ENCODE measurements around the gene MIF4GD. TPM values are rescaled to one million over a fixed set of nuclear protein-coding genes. Genes with fewer than 3 reads are reported as not detected.
A peak's percentile ranks its signal among the peaks of the same experiment; 100 is the strongest.
"Not testable (repeated sequence)": the region's sequence is repeated elsewhere in the genome, so short reads cannot be mapped to it uniquely, and the experiment has no call there.

MIF4GD gene, protein sequence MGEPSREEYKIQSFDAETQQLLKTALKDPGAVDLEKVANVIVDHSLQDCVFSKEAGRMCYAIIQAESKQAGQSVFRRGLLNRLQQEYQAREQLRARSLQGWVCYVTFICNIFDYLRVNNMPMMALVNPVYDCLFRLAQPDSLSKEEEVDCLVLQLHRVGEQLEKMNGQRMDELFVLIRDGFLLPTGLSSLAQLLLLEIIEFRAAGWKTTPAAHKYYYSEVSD
- total RNA-seq (ENCODE audit: insufficient read depth, low replicate concordance): 2.9 TPM

DNA sequence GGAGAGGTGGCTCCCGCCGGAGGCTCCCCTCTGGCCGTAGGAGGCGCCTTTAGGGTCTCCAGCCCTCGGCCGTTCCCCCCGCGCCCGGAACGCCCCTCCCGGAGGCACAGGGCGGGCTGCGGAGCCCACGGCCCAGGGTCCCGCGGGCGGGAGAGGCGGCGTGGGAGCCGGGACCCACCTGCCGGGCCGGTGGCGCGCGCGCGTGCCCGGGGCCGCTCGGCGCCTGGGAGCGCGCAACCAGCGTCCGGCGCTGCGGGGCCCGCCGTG is at the start of gene MIF4GD:
TSS of gene MIF4GD (minus strand) at position 266 of the 267 bp plus-strand sequence. CDS start 1,036 bp downstream, outside the sequence.
- no peak for DNase-seq (ENCODE audit: low spot score)

DNA sequence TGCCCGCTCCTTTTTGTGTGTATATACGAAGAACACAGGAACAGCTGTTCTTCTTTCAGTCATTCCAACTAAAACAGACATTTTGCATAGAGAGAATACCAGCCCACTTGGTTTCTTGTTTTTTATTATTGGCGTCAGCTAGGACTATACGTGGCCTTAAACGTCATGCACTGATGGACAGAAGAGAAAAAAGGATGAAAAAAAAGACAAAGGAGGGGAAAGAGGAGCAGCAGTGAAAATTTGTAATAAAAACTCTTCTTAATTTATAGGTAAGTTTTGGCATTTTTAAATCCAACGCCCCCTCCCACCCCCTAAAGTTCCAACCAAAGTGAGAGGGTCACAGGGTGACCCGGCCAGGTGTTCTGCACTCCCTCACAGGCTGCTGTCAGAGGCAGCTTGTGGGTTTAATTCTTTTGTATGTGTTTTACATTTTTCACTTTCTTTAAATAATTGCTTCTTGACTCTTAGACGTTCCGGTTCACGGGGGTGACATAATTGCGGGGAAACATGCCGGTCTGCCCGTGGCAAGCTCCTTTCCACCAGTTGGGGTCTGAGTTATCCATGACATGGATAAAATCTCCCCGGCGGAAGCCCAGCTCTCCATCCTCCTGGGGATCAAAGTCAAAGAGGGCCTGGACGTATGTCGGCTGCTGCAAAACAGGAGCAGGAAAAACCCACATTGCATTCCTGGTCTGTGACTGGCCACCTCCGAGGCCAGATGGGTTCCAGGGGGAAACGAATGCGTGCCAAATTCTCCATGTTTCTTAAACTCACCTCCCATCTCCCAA is 49.1 kb upstream of the MIF4GD start:
- DNase-seq (ENCODE audit: low spot score): peak; percentile 28

DNA sequence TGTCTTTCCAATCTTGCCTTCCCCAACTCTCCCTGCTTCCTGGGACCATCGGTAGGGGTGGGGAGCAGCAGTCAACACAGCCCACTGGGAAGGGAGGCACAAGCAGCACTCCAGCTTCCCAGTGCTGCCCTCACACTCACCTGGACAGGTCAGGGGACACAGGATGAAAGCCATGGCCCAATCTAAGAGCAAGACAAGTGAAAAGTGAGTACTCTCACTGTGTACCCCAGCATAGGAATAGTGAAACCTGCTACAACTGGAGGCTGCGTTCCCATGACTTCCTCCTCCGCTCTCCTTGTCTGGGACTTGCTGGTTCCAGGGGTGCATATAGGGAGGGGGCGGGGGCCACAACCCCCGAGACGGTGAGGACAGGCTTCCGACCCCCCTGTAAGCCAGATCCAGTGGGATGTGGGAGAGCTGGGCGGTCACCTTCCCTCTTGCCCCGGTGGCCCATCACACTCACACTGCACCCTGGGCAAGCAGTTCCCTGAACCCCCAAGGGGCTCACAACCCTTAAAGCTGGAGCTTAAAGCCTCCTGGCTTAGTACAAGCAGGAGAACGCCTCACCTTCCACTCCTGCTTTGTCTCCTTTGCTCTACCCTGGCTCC is 47.7 kb upstream of the MIF4GD start:
- no peak for DNase-seq (ENCODE audit: low spot score)

DNA sequence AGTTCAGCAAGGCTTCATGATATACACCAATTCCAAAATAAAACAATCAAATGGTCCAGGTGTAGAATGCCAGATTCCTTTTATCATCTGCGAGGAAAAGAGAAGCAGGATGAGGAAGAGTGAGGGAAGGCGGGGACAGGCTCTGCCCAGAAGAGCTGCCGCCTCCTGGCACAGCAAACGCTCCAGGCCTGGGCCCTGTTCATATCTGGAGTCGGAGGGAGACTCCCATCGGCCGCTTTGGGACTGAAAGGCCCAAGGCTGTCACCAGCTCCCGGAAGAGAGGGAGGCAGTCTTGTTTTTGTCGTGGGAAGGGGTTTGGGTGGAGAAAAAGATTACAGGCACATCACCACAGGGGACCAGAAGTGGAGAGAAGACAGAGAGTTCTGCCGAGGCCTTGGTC is 47.2 kb upstream of the MIF4GD start:
- DNase-seq (ENCODE audit: low spot score): no peak

DNA sequence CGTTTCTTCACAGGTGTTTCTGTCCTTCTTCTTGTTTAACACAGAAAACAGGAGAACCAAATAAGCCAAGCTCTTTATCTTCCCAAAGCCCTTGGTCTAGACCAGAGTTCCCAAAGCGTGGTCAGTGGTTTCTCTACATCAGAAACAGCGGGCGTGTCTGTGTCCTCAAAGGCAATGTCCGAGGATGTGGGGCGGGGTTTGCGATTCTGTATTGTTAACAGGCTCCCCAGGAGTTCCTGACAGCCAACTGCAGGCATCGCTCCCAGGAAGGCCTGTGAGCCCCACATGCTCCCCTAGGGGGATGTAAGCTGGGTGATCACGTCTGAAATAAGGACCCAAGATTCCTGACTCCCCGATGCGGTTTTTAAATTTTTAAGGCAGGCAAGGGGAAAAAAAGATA is 46.6 kb upstream of the MIF4GD start:
- DNase-seq (ENCODE audit: low spot score): no peak

DNA sequence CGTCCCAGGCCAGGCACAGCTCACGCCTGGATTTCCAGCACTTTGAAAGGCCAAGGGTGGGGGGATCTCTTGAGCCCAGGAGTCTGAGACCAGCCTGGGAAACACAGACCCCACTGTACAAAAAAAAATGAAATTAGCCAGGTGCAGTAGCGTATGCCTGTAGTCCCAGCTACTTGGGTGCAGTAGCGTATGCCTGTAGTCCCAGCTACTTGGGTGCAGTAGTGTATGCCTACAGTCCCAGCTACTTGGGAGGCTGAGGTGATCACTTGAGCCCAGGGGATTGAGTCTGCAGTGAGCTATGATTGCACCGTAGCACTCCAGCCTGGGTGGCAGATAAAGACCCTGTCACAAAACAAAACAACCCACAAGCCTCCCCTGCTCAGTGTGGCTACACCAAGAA is 45.2 kb upstream of the MIF4GD start:
- DNase-seq (ENCODE audit: low spot score): no peak

DNA sequence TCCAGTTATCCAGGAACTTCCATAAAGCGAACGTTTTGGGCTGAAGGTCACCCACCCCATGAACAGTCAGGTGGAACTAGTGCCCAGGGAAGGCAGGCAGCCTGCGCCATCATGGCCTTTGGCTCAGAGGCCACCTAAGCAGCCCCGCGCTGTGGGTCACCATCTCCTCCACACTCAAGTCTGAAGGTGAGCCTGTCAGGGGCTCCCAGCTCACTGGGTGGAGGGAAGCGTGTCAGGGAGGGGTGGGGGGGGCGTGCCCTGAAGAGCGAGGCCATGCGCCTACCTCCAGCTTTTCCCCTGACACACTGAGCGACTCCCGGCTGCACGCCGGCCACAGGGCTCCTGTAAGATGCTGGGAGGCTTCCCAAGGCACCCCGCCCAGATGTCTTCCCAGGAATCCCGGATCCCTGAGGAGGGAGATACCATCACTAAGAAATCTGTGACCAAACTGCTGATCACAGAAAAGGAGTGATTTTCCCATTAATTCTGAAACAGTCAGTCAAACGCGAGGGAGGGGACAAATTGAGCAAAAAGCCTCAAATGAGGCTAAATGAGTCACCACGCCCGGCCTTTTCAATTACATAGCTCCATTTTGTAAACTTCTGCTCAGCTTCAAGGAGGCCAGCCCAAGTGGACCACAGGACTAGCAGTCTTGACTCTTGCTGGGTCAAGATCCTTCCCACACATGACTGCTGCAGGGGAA is 44.7 kb upstream of the MIF4GD start:
- no peak for DNase-seq (ENCODE audit: low spot score)

DNA sequence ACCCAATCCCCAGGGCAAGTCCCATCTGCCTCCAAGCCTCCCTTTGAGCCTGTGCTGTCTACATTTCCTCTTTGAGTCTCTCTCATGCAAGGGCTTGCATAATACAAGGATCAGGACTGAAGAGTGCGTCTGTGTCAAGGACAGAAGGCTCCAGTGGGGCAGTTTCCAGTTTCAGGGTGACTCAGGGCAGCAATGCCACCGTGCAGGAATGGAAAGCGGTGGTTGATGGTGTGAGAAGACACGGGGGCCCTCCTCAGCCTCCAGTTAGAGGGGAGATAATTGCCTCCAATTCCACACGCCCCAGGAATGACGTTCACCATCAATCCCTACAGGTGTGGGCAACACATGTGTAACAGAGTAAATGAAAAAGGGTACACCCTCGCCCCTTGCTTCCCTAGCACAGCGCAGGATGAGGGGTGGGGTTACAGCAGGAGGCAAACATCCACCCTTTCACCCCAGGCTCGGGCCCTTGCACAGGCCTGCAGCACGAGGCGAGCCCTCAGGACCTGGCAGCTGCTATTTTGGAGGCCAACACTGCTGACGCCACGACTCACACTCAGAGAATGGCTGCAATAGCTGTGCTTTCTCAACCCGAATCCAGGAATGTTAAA is 43.0 kb upstream of the MIF4GD start:
- DNase-seq (ENCODE audit: low spot score): peak; percentile 42

DNA sequence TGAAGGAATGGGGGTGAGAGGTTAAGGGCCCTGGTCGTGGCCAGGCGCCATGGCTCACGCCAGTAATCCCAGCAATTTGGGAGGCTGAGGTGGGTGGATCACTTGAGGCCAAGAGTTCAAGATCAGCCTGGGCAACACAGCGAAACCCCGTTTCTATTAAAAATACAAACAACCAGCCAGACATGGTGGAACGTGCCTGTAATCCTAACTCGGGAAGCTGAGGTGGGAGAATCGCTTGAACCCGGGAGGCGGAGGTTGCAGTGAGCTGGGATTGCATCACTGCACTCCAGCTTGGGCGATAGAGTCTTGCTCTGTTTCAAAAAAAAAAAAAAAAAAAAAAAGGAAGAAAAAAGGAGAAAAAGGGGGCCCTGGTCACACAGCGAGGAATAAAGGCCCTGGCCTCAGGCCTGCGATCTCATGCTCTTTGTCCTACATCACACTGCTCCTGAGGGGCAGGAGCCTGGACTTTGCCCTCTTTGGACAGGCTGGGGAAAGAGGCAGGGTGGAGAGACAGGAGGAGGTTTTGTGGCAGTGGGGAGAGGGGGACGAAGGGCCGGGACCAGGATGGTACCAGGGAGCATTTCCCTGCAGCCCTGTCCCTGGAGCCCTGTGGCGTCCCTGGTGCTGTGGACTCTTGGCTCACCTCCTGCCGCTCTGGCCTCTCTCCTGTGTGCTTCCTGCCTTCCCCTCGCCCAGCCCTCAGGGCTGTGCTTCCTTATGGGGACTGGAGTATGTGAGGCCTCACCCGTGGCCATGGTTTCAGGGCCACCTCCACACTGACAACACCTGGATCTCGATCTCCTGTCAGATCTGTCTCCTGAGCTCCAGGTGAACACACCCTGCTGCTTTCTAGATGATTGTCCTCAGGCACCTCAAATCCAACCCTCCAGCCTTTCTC is 38.0 kb upstream of the MIF4GD start:
- no peak for DNase-seq (ENCODE audit: low spot score)

DNA sequence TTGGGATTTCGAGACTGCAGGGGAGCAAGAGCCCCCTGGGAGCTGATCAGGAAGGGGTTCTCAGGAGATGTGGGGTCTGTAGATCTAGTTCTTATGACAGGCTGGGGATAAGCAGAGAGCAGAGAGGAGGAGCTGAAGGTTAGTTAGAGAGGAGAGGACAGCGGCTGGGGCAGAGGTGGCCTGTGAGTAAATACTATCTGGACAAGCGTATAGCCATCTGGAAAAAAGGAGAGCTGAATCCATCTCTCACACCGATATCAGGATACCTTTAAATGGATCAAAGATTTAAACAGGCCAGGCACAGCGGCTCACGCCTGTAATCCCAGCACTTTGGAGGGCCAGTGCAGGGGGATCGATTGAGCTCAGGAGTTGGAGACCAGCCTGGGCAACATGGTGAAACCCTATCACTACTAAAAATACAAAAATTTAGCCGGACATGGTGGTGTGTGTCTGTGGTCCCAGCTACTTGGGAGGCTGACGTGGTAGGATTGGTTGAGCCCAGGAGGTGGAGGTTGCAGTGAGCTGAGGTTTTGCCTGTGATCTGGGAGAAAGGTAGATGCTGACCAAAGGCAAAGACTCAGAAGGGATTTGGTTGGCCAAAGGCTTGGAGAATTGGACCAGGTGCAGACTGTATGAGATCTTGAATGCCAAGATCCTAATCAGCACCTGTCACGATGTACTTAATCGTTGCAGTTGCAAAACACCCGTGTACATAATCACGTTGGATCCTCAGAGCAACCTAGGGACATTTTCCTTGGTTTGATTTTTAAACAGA is 37.1 kb upstream of the MIF4GD start:
- no peak for DNase-seq (ENCODE audit: low spot score)

DNA sequence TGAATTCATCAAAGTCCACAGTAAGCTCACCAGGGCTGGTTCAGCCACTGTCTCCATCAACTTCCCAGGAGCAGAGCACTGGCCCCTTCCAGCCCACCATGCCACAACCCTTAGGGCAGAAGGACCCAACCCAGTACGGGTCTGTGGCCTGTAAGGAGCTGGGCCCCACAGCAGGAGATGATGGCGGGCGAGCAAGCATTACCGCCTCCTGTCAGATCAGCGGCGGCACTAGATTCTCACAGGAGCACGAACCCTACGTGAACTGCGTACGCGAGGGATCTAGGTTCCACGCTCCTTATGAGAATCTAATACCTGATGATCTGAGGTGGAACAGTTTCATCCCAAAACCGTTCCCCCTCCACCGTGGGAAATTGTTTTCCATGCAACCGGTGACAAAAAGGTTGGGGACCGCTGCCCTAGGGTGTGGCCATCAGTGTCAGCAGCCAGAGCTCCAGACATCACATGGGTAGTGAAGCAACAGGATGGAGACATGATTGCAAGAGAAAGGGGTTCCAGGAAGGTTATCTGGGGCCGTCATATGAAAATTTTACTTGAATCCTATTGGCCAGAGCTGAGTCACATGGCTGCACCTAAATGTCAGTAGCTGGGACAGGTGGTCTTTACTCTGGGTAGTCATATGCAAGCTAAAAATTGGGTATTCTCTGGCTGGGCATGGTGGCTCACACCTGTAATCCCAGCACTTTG is 30.6 kb upstream of the MIF4GD start:
- DNase-seq (ENCODE audit: low spot score): no peak

DNA sequence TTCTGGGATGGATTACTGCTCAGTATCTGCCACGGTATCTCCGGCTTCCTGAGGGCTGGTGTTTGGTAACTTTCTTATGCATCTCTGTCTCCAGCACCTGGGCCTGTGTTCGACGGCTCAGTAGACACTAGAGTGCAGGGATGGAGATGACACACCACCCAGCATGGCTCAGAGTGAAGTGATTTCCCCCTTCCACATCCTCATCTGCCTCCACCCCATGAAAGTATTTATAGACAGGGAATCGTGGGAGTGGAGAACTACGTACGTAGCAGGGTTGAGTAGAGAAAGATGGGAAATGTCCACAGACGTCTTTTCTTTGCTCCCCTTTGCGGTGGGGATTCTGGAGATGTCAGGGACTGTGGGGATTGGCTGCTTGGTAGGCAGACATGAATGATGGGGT is 30.0 kb upstream of the MIF4GD start:
- no peak for DNase-seq (ENCODE audit: low spot score)

DNA sequence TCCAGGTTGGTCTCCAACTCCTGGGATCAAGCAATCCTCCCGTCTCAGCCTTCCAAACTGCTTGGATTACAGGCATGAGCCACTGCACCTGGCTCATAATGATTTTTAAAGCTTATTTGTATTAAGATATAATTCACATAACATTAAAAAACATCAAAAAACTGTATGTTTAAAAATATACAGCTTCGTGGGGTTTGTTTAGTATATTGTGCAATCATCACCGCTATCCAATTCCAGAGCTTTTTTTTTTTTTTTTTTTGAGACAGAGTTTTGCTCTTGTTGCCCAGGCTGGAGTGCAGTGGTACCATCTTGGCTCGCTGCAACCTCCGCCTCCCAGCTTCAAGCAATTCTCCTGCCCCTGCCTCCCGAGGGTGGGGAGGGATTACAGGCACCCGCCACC is 29.2 kb upstream of the MIF4GD start:
- no peak for DNase-seq (ENCODE audit: low spot score)

DNA sequence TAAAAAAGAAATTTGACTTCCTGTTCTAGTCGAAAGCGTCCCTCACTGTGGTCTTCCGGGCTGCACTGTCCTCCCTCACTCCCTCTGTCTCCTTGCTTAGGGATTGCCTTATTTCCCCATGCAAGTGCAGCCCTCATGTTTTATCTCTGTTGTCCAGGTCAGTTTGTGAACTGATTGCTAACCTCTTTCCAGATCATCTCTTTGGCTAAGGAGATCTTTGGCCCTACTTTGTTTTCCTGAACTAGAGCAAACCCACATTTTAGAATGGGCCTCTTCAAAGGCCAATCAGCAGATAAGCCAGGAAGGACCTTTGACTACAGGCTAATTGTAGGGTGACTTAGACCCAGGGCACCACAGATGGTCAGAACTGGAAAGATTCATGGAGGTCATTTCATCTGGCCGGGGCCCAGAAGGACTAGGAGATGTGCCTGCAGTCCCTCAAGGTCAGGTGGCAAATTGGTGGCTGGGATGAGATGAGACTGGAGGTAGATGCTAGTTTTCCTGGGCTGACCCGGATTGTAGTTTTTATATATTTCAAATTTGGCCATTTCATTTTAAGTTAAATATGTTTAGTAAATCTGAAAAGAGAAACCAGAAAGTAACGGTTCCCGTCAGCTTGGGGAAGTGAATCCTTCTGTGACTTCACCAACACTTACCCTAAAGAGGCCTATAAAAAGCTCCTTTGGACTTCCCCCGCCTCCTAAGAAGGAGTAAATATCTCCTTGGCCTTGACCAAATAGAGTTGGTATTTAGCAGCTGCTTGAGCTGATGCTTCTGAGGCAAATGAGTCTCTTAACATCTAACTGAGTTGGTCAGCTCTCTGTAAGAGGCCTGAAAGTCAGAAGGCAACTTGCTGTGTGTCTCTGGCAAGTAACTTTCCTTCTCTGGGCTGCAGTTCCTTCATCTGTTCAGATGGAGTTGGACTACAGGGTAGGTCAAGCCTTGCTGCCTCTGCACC is 24.4 kb upstream of the MIF4GD start:
- peak; percentile 34 for DNase-seq (ENCODE audit: low spot score)

DNA sequence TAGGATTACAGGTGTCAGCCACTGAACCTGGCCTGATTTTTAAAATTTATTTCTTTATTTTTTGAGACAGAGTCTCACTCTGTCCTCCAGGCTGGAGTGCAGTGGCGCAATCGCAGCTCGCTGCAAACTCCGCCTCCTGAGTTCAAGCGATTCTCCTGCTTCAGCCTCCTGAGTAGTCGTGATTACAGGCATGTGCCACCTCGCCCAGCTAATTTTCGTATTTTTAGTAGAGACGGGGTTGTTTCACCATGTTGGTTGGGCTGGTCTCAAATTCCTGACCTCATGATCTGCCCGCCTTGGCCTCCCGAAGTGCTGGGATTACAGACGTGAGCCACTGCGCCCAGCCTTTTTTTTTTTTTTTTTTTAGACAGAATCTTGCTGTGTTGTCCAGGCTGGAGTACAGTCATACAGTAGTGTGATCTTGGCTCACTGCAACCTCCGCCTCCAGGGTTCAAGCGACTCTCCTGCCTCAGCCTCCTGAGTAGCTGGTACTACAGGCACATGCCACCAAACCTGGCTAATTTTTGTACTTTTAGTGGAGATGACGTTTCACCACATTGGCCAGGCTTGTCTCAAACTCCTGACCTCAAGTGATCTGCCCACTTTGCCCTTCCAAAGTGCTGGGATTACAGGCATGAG is 21.9 kb upstream of the MIF4GD start:
- DNase-seq (ENCODE audit: low spot score): not testable (repeated sequence)

DNA sequence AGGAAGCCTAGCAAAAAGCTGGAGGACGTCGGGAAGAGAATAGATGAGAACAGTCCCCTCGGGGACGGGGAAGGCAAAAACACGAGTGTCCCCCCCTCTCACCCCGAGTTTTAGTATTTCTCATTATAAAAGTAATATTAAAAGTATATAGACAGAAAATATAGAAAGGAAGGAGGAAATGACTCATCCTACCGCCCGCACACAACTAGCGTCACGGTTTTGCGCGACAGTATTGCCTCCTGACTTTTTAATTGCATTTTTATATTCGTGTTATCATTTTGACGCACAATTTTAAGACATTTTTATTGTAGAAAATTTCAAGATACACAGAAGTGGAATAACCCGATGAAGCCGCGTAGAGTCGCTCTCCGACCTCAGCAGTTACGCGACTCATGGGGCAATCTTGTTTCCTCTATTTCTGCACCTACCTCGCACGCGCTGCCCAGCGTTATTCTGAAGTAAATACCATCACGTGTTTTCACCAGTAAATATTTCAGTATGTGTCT is 18.9 kb upstream of the MIF4GD start:
- peak; percentile 68 for DNase-seq (ENCODE audit: low spot score)

DNA sequence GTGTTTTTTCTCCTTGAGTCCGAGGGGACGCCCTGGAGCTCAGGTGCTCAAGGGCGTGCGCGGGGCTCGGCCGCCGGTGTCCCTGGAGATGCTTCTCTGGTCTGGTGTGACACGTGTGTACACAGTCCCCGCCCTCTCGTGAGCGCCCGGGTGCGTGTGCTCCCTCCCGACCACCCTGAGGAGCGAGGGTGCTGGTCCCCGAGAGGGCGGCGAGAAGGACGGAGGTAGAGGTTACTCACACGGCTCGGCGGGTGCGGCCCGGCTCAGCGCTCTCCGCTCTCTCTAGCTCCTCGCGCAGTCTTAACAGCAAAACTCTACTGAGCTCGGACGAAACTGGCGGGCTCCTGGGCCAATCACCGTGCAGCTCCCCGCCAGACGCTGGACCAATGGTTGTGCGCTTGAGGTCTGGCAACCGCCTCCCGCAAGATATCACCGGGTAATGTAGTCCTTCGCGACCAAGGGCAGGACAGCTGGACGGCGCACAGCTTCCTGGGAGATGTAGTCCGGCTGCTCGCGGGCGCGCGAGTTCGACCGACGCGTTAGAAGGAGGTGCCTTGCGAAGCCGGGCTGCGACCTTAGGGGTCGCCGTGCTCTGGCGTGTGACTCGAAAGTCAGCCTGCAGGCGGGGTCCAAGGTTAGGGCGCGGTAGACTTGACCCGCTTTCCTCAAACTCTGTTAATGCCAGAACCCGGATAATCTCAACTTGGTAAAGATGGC is 18.2 kb upstream of the MIF4GD start, which contains the start of gene SLC25A19:
TSS of gene SLC25A19 (minus strand) at position 319 of the 717 bp plus-strand sequence. CDS start 2,669 bp downstream, outside the sequence.
- DNase-seq (ENCODE audit: low spot score): peak; percentile 99

Measured in umbilical cord (tissue), 2 donors.